ENCODE data around the gene FKBP7.

- TF ChIP-seq CTCF (IDR thresholded peaks at IDR 0.05) = no peak
- TF ChIP-seq POLR2A (IDR thresholded peaks at IDR 0.05) = no peak
These were observed 13.2 kb upstream of the FKBP7 start for GRCh38 chr2:178491612-178492011.
